ELF-1 (cell line): ENCODE results near the gene JAGN1.
"Not testable (repeated sequence)": the region's sequence is repeated elsewhere in the genome, so short reads cannot be mapped to it uniquely, and the experiment has no call there.

ENCODE experiments used
- DNase-seq: peaks from one replicate; pipeline ENCODE4 v3.0.0-alpha.2; 2016; ENCODE audit warnings: low read depth, low spot score

The JAGN1 gene

DNA sequence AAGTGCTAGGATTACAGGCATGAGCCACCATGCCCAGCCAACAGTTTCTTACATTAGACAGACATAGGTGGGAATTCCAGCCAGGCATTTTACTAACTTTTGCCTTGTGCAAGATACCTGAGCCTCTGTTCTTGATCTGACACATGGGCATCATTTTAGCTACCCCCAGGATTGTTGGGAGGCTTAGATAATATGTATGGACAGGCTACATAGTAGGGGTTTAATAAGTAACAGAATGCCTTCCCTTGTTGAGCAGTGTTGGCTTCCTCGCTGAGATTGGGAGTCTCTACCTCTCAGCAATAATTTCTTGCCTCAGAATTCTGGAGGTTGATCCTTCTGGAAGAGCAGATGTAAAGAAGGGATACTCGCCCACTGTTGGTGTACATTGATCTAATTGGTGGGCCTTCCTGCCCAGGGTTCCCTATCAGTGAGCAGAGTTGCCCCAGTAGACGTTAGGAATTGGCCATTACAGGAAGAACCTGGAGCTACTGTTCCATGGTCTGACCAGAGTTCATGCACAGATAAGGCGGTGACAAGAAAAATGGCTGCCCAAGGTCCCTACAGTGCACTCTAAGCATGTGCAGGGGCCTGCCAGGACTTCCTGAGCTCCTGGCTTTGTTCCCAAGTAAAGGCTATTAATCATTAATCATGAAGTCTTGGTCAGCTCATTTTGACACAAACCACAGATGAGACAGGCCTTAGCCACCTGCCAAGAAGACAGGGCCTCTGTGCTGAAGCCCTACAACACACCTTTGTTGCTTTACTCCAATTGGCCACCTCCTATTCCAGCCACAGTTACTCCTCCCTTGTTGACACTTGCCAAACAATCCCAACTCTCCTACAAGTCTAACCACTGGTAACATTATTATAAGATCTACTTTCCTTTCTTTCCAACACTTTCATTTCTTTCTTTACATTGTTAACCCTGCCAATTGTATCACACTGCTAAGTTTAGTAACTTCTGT lies 7.3 kb downstream of the JAGN1 start:
- DNase-seq, result no peak

DNA sequence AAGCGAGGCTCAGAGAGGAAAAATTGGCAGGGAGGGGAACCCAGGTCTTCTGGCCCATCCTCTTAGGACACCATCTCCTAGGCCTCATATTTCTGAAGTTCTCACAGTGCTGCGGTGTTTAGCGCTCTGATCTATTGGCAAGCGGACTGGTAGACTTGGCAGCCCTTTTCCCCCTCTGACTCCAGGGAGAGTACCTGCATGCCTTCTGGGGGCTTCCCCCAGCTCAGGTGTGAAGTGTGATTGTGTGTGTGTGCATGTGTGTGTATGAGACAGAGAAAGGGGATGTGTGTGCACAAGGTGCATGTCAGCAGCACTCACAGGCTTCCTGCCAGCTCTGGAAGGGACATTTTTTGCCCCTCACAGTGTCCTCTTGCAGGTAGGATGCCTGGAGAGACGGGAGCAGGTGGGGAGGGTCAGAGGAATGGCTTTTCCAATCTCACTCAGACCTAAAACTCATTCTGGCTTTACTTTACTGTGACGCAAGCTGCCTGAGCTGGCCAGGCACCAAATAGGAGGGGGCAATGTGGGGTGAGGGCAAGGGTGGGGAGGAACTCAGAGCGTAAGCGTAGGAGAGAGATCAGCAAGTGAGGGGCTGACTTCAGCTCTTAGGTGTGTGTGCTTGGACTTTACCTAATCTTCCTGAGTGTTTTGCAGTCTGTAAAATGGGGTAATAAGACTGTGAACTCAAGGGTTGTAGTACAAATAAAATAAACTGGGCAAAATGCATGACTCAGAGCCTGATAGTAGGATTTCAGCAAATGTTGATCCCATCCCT lies 8.2 kb downstream of the JAGN1 start:
- DNase-seq, result no peak

DNA sequence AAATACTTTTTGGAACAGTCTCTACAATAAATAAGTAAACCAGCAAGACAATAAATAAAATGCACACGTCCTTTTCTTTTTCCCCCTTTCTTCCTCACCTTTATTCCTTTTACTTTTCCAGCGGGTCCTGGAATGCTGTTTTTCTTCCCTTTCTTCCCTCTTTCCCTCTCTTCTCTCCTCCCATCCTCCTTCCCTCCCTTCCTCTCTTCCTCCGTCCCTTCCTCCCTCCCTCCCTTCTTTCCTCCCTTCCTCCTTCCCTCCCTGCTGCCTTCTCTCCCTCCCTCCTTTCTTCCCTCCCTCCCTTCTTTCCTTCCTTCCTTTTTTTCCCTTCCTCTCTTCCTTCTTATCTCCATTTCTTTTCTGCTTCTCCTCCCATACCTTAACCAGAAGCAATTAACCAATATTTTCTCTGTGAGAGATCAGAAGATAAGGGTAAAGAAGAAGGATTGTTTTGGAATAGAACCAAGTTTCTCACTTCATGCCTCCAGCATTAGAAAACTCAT lies 8.9 kb downstream of the JAGN1 start:
- no peak for DNase-seq

DNA sequence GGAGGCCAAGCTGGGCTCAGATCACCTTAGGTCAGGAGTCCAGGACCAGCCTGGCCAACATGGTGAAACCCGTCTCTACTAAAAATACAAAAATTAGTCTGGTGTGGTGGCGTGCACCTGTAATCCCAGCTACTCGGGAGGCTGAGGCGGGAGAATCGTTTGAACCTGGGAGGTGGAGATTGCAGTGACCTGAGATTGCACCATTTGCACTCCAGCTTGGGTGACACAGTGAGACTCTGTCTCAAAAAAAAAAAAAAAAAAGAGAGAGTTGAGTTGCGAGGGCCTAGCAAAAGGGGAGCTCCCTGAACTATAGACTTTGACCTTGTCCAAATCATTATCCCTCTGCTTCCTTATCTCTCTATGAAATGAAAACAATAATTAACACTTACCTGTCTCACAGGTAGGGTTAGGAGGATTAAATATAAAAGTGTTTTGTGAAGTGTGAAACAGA lies 10.6 kb downstream of the JAGN1 start:
- DNase-seq, result not testable (repeated sequence)

DNA sequence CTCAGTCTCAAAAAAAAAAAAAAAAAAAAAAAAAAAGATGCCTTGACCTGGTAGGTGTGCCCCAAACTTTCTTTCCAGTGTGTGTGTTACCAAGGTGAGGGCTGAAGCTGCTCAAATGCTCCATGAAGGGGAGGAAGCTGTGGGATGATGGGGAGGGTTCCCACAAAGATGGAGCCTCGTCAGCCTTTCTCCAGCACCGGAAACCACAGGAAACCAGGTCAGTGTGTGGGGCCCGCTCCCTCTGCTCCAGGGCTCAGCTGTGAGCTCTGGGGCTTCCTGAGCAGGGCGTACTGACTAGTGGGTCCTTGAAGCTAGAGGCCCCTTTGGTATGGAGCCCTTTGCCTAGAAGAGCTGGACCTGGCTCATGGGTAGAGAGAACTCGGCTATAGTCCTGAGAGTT lies 11.6 kb downstream of the JAGN1 start:
- DNase-seq, result no peak

DNA sequence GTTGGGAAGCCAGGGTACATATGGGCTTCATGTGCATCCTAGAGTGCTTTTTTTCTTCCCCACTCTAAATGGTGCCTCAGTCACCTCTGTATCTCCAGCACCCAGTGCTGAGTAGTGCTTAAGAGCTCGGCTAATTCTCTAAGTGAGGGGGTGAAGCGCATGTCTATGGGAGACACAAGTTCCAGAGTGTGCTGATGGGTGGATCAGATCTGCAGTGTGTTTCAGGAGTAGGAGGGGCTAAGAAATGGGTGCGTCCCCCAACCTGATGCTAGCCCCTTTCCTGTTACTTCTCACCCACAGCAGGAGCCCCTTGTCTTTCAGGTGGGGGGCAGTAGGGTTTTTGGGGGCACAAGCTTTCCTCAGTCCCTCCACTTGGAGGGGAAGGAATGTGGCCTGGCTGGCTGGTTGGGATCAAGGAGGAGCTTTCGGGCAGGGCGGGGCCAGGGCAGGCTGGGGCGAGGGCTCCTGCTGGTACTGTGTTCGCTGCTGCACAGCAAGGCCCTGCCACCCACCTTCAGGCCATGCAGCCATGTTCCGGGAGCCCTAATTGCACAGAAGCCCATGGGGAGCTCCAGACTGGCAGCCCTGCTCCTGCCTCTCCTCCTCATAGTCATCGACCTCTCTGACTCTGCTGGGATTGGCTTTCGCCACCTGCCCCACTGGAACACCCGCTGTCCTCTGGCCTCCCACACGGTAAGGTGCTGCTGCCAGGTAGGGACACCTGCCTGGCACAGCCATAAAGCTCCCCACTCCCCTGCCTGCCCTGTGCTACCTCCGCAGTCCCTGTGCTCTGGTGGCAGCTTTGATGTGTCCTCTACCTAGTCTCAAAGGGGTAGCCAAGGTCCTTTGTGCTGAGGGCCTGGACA lies 12.2 kb downstream of the JAGN1 start, which contains the start of gene IL17RE:
IL17RE (plus strand) TSS at position 477 of the 866 bp plus-strand sequence; CDS start at position 562, 85 bp downstream.
- DNase-seq, result peak; percentile 56

DNA sequence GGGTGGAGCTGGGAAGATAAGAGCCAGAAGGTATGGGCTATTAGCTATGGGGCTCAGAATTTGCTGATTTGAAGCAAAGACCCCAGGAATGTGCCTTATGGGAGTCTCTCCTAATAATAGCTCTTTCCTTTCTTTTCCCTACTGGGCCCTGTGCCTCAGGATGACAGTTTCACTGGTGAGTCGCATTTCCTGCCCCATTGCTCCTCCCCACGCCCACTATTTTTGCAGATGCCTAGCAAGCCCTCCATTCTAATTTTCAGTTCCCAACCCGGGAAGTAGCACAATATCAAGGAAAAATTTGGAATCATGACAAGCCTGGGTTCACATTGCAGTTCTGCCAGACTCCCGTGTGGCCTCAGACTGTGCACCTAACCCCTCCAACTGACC lies 12.8 kb downstream of the JAGN1 start:
- DNase-seq, result no peak

DNA sequence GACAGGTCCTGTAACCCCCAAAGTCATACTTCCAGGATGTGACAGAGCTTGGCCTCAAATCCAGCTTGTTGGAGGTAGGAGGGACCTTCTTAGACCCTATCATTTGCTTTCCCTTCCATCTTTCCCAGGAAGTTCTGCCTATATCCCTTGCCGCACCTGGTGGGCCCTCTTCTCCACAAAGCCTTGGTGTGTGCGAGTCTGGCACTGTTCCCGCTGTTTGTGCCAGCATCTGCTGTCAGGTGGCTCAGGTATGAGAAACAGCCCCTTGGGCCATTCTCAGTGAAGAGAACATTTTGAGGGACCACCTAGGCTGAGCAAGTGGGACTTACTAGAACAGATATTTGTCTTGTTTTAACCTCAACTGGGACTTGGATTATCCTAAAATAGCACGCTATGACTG lies 13.5 kb downstream of the JAGN1 start:
- no peak for DNase-seq

DNA sequence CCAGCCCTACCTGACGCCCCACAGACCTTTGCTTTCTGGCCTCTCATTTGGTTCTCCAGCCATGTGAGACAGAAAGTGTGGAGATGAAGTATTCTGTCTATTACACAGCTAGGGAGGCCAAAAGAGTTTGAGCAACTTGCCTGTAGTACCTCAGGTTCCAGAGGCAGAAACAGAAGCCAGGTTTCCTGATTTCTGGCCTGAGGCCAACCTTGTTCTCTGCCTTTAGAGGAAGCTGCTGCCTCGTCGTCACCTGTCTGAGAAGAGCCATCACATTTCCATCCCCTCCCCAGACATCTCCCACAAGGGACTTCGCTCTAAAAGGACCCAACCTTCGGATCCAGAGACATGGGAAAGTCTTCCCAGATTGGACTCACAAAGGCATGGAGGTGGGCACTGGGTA lies 16.1 kb downstream of the JAGN1 start:
- no peak for DNase-seq

DNA sequence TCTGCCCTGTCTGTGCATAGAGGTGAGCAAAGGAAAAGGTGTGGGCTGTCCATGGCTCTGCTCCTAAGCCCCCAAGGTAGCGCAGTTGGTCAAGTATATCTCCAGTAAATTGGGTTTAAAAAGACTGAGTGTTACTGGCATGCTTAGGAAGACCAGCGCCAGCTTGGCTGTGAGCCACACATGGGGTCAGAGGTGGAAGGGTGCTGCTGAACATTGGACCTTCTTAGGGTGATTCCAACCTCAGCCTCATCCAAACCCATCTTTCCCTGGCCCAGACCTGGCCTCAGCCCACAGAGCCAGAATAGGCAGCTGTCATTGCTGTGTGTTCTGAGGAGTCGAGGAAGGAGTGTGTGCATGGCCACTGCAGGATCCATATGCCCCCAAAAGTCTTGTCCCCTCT lies 17.9 kb downstream of the JAGN1 start:
- DNase-seq, result no peak

DNA sequence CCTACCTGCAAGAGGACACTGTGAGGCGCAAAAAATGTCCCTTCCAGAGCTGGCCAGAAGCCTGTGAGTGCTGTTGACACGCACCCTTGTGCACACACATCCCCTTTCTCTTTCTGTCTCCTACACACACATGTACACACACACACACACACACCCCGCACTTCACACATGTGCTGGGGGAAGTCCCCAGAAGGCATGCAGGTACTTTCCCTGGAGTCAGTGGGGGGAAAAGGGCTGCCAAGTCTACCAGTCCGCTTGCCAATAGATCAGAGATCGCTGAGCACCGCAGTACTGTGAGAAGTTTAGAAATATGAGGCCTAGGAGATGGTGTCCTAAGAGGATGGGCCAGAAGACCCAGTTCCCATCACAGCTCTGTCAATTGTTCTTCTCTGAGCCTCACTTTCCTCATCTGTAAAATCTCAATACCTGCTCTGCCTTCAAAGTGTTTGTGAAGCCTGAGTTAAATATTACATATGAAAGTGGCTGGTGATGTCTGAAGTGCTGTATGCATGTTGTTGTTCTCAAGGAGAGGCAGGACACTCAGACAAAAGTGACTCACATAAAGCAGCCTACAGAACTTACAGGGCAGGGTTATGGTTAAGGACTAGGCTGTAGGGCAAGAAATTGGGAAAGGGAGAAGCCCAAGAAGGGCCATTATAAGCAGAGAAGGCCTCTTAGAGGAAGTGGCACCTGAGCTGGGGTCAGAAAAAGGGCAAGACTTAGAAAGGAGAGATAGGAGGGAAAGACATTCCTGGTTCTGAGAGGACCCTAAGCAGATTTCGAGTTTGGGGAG lies 19.0 kb downstream of the JAGN1 start:
- no peak for DNase-seq

DNA sequence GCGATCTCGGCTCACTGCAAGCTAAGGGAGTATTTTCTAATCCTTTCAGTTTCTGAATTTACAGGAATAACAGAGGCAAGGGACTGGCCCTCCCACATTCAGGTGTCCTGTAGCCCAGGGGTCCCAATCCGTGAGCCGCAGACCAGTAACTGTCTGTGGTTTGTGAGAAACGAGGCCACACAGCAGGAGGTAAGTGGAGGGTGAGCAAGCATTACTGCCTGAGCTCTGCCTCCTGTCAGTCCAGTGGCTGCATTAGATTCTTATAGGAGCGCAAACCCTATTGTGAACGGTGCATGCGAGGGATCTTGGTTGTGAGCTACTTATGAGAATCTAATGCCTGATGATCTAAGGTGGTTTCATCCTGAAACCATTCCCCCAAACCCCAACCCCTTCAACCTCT lies 21.5 kb downstream of the JAGN1 start:
- no peak for DNase-seq

DNA sequence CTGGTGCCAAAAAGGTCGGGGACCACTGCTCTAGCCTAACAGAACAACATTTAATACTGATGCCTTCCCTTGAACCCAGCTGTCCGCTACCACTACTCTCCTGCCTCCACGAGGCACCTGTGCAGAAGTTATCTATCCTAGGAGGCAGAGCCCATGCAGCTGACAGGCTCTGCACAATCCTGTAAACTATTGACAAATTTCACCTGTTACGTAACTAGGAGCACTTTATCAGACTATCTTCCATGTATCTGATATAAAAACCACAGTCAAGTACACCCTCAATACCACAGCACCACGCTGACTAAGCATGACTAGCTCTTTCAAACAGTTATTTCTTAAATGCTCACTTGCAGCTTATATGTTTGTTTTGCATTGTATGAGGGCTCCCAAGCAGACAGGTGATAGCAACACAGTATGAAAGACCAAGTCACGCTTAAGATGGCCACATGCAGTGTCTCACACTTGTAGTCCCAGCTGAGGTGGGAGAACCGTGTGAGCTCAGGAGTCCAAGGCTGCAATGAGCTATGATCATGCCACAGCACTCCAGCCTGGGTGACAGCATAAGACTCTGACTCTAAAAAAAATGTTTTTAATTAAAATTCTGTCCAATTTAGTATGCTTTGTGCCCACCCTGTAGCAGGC lies 22.0 kb downstream of the JAGN1 start:
- DNase-seq, result no peak

DNA sequence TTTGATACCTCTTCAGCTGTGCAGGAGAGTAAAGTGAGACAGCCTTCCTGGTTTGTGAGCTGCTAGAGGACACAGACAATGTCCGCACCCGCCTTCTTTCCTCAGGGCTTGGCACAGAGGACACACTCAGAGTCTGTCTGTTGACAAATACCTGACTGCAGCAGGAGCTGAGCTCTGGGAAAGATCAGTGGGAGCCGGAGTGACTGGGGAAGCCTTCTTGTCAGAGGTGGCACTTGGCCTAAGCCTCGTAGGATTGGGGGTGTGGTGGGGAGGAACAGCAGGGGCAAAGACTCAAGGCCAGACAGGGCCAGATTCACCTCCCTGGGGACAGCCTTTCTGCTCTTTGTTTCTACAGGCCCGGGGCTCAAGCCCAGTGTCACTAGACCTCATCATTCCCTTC lies 23.2 kb downstream of the JAGN1 start:
- peak; percentile 32 for DNase-seq

DNA sequence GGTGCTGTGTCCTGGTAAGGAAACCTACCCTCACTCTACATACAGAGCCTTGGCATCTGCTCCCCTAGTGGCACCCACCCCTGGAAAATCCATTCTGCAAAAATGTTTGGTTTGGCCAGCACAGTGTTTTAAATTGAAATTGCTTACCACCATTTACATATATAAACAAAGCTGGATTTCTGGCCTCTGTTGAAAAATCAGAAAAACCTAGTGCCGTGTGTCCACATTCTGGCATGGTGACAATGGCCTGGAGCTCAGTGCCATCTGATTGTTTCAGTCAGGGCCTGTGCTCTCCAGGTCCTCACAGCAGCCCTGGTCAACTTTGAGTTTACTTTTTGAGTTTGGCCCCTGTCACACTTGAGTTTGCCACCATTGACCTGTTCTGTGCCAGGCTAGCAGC lies 23.6 kb downstream of the JAGN1 start:
- no peak for DNase-seq

DNA sequence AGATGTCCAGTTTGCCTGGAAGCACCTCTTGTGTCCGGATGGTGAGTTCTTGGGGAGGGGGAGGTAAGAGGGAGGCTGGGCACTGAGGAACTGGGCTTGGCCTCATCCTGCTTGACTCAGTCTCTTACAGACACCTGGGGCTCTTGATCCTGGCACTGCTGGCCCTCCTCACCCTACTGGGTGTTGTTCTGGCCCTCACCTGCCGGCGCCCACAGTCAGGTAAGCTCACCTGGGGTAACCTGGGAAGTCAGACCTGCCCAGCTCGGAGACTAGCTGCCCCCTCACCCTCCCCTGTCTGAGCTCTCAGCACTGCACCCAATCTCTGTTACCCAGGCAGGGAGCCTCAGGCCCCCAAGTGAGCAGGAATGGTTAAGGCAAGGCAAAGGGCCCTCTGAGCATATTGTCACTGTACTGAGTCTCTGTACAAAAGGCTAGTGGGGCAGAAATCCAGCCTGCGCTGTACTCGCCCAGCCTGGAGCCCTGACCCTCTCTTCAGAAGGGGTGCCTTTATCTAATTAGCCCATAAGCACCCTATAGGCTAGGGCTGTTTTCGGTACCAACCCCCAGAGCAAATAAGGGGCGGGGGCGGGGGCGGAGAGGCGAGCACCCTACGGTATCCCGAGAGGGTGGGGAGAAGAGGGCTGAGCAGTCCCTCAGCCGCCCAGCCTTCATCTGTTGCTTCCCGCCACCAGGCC lies 24.3 kb downstream of the JAGN1 start:
- no peak for DNase-seq

DNA sequence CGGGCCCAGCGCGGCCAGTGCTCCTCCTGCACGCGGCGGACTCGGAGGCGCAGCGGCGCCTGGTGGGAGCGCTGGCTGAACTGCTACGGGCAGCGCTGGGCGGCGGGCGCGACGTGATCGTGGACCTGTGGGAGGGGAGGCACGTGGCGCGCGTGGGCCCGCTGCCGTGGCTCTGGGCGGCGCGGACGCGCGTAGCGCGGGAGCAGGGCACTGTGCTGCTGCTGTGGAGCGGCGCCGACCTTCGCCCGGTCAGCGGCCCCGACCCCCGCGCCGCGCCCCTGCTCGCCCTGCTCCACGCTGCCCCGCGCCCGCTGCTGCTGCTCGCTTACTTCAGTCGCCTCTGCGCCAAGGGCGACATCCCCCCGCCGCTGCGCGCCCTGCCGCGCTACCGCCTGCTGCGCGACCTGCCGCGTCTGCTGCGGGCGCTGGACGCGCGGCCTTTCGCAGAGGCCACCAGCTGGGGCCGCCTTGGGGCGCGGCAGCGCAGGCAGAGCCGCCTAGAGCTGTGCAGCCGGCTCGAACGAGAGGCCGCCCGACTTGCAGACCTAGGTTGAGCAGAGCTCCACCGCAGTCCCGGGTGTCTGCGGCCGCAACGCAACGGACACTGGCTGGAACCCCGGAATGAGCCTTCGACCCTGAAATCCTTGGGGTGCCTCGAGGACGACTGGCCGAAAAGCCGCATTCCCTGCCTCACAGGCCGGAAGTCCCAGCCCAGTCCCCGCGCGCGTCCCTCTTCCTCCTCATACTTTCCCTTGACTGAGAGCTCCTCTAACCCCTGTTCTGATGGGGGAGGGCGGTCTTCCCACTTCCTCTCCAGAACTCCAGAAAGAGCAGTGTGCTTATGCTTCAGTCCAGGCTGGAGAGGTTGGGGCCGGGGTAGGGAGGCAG lies 25.1 kb downstream of the JAGN1 start:
- DNase-seq, result peak; percentile 74

DNA sequence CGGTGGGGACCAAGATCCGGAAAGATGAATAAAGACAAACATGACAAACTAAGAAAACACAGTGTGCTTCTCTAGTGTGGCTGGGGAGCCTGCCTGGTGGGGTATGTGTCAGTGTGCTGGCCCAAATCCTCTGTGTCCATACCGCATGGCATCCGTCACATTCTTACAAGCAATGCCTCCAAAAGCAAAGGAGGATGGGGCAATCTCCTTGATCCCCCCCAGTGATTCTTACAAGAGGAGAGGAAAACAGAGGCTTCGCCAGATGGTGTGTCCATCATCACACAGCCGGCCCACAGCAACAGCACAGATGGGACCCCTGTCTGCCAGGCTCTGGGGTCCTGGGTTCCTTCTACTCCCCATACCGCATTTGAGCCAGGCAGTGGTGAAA lies 25.9 kb downstream of the JAGN1 start:
- DNase-seq, result peak; percentile 20
